GM06990 (cell line): ENCODE measurements around the gene L1TD1.

Source experiments
- DNase-seq: peaks from one replicate; pipeline ENCODE4 v3.0.0-alpha.2; 2011; ENCODE audit not compliant: insufficient read length; ENCODE audit errors: extremely low read depth
- H3K27me3 ChIP-seq: replicated peaks from 2 replicates; pipeline ENCODE4 v1.6.0; 2011; ENCODE audit warnings: low read length; ENCODE audit not compliant: control insufficient read depth, insufficient read depth
- H3K36me3 ChIP-seq: 2 replicates; pipeline ENCODE4 v1.5.1; 2011; ENCODE audit warnings: low read length; ENCODE audit not compliant: control insufficient read depth, insufficient read depth
- H3K4me3 ChIP-seq: replicated peaks from 2 replicates; pipeline ENCODE4 v1.5.1; 2011; ENCODE audit warnings: low read depth, mild to moderate bottlenecking, control low read depth, low read length
- TF ChIP-seq, protein P1 (sequence below): IDR thresholded peaks from 2 replicates; pipeline ENCODE4 v1.5.1; 2011; ENCODE audit warnings: low read length, control low read depth, mild to moderate bottlenecking, inconsistent platforms; ENCODE audit not compliant: insufficient read depth, poor library complexity, severe bottlenecking

Gene L1TD1

DNA sequence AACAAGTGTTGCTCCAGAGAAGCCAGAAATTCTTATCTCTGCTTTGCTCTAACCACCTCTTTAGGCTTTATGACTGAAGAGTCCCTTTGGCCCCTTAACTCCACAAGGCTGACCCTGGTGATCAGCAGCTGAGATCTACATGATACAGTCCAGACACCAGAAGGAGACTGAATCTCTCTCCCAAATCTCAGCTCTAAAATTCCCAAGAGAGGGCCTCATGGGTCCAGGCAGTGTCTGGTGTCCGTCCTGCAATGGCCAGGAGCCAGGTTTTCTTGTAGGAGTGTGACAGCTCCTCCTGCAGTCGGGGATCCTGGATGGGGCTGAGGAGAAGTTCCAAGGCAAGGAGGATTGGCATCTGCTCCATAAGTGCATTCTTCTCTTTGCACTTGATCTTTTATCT is 35.3 kb downstream of the L1TD1 start:
- no peak for DNase-seq

DNA sequence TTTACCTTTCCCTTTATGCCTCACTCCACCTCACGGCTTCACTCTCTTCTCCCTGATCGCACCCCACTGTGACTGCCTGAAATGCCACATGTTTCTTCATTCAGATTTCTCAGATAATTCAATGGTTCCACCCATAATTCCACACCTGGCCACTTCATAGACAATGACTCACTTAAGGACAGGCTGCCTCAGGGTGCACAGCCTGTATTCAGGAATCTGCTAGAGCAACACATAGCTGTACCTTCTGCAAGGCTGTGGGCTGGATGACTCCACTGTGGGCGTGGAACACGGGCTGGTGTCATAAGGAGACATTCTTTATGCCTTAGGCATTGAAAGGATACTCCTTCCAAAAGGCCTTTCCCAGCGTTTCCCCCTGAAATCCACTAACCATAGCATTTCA is 36.1 kb downstream of the L1TD1 start:
- Histone ChIP-seq H3K27me3 (no peaks in the 10 kb centered on the region), H3K4me3 (no peak overlapping the region), H3K36me3 (no peaks in the 10 kb centered on the region)
- DNase-seq = no peak
- TF ChIP-seq, protein P1, sequence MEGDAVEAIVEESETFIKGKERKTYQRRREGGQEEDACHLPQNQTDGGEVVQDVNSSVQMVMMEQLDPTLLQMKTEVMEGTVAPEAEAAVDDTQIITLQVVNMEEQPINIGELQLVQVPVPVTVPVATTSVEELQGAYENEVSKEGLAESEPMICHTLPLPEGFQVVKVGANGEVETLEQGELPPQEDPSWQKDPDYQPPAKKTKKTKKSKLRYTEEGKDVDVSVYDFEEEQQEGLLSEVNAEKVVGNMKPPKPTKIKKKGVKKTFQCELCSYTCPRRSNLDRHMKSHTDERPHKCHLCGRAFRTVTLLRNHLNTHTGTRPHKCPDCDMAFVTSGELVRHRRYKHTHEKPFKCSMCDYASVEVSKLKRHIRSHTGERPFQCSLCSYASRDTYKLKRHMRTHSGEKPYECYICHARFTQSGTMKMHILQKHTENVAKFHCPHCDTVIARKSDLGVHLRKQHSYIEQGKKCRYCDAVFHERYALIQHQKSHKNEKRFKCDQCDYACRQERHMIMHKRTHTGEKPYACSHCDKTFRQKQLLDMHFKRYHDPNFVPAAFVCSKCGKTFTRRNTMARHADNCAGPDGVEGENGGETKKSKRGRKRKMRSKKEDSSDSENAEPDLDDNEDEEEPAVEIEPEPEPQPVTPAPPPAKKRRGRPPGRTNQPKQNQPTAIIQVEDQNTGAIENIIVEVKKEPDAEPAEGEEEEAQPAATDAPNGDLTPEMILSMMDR = no peak

More for the DNA sequence above, 35.3 kb downstream of the L1TD1 start:
- TF ChIP-seq, protein P1 = no peak
- H3K27me3 ChIP-seq = no peaks in the 10 kb centered on the region
- H3K36me3 ChIP-seq = no peaks in the 10 kb centered on the region
- no peak overlapping the region for H3K4me3 ChIP-seq

DNA sequence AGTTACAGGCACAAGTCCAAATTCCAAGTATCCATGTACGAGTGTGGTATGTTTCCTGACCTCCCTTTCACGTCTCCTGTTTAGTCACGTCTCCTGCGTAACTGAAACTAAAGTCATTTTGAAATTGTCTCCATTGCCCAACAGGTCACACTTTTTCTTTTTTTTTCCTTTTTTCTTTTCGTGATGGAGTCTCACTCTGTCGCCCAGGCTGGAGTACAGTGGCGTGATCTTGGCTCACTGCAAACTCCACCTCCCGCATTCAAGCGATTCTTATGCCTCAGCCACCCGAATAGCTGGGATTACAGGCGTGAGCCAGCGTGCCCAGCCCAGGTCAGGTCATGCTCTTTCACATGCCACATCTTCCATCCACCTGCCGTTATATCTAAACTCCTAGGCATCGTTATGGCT is 38.2 kb downstream of the L1TD1 start:
- TF ChIP-seq, protein P1 = no peak
- no peak for DNase-seq
- H3K27me3 ChIP-seq = no peaks in the 10 kb centered on the region
- no peak overlapping the region for H3K4me3 ChIP-seq
- H3K36me3 ChIP-seq = no peaks in the 10 kb centered on the region

DNA sequence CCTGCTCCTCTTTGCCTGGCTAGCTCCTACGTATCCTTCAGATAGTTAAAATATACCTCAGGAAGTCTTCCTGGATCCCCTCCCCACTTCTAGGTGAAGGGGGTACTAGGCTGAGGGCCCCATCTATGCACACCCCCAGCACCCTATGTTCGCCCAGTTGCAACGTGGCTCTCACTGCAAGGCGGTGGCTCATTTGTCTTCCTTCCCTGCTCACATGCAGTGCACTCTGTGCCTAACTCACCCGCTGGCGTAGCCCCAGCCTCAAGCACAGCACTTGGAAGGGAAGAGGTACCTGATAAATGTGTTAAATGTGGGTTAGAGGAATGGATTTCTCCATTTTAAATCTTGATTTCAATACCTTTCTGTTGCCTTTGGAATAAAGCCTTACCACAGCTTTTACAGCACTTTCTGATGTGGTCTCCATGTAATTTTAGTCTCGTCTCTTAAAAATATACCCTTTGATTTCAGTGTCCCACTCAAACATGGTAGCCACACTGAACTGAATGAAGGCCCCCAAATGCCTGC is 39.3 kb downstream of the L1TD1 start:
- TF ChIP-seq, protein P1 = no peak
- Histone ChIP-seq H3K4me3 (no peak overlapping the region), H3K27me3 (no peaks in the 10 kb centered on the region), H3K36me3 (no peaks in the 10 kb centered on the region)
- no peak for DNase-seq

DNA sequence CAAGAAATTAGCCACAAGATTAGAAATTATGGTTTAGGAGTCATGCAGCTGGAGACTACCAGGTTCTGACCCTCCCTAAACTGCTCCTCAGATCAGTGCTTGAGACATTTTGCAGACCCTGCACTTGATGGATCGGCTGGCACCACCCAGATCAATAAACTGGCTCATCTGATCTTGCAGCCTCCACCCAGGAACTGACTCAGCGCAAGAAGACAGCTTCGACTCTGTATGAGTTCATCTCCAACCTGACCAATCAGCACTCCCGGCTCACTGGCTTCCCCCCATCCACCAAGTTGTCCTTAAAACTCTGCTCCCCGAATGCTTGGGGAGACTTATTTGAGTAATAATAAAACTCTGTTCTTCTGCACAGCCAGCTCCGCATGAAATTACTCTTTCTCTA is 40.0 kb downstream of the L1TD1 start:
- Histone ChIP-seq H3K27me3 (no peaks in the 10 kb centered on the region), H3K4me3 (no peak overlapping the region), H3K36me3 (no peaks in the 10 kb centered on the region)
- TF ChIP-seq, protein P1 = no peak
- no peak for DNase-seq

DNA sequence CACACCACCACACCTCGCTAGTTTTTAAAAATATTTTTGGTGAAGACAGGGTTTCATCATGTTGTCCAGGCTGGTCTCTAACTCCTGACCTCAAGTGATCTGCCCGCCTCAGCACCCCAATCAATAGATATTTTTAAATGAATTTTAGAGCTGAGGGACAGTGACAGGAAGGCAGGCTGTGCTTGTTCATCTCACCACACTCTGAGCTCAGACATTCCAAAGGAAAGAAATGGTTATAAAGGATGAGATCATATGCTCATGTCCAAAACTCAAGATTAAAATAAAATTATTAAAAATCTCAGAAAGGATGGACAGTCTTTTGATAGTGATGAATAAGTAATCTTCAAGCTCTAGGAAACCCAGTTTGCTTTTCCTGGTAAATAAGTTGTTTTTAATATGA is 40.9 kb downstream of the L1TD1 start:
- TF ChIP-seq, protein P1 = no peak
- no peak for DNase-seq
- Histone ChIP-seq H3K27me3 (no peaks in the 10 kb centered on the region), H3K4me3 (no peak overlapping the region), H3K36me3 (no peaks in the 10 kb centered on the region)
